A549 (cell line): Measurements from ENCODE around the gene IQCE. TPM values are rescaled to one million over a fixed set of nuclear protein-coding genes. Genes with fewer than 3 reads are reported as not detected.
A peak's percentile ranks its signal among the peaks of the same experiment; 100 is the strongest.

Experiments
- ATAC-seq, 2 experiments: fragments of 200-7000 bp in 1 of 2; fragments of >200 bp in 1 of 2; cut with Nextera tagmentation in 1 of 2; cut with Tn5 transposase in 1 of 2; 3 replicates each; pipeline versions ENCODE4 v1.8.0 to v1.9.1; 2018 to 2020; ENCODE audit warnings: mild to moderate bottlenecking in 1 of 2, moderate library complexity in 1 of 2
- CTCF ChIA-PET: fragments of 300-600 bp; sonication (Branson Sonifier 250); formaldehyde crosslinking; extraction: SDS; loops from one replicate; lab custom pipeline; 2021; ENCODE audit warnings: antibody characterized with exemption, inconsistent platforms; lab: Yijun Ruan, JAX
- POLR2A ChIA-PET: fragments of 350-600 bp; formaldehyde crosslinking; extraction: SDS; loops from one replicate; lab custom pipeline; 2021; ENCODE audit warnings: antibody characterized with exemption, inconsistent platforms; lab: Yijun Ruan, JAX
- DNase-seq, 2 experiments: peaks; one replicate each; pipeline versions ENCODE4 v3.0.0 to v3.0.0-alpha.2; 2011 to 2016; ENCODE audit warnings: low read depth in 1 of 2, low spot score in 1 of 2
- FAIRE-seq: peaks from 2 replicates; lab custom pipeline; 2011; peaks lifted over from hg19 to GRCh38; lab: Jason Lieb, UNC
- H3K27ac ChIP-seq, 2 experiments: fragments of >200 bp; sonication (Bioruptor Twin); formaldehyde crosslinking; 3 replicates each; pipeline ENCODE4 v1.5.1; 2016 to 2017
- H3K4me1 ChIP-seq: fragments of >200 bp; sonication (Bioruptor Twin); formaldehyde crosslinking; 3 replicates; pipeline ENCODE4 v1.6.1; 2016
- H3K4me2 ChIP-seq: fragments of >200 bp; sonication (Bioruptor Twin); formaldehyde crosslinking; 3 replicates; pipeline ENCODE4 v1.6.1; 2016
- H3K4me3 ChIP-seq: fragments of >200 bp; sonication (Bioruptor Twin); formaldehyde crosslinking; 3 replicates; pipeline ENCODE4 v1.5.1; 2016
- H3K9me3 ChIP-seq: fragments of >200 bp; sonication (Bioruptor Twin); formaldehyde crosslinking; 3 replicates; pipeline ENCODE4 v1.6.1; 2016
- BHLHE40 ChIP-seq: IDR thresholded peaks from 2 replicates; pipeline ENCODE4 v1.6.1; 2012; ENCODE audit warnings: low read depth, low read length, inconsistent platforms
- CEBPB ChIP-seq, 2 experiments: fragments of >200 bp in 1 of 2; sonication (Bioruptor Twin) in 1 of 2; formaldehyde crosslinking in 1 of 2; IDR thresholded peaks; 2 replicates each; pipeline ENCODE4 v1.6.1; 2012 to 2016
- CHD2 ChIP-seq: fragments of 150-350 bp; IDR thresholded peaks from 2 replicates; pipeline ENCODE4 v1.6.1; 2014; ENCODE audit warnings: low read length; ENCODE audit not compliant: partially characterized antibody
- EHF ChIP-seq: fragments of 250-450 bp; sonication (Bioruptor Pico); IDR thresholded peaks from 2 replicates; pipeline ENCODE4 v1.5.0; 2020; ENCODE audit warnings: mild to moderate bottlenecking
- EP300 ChIP-seq, 2 experiments: fragments of >200 bp; sonication (Bioruptor Twin); formaldehyde crosslinking; IDR thresholded peaks; 2 replicates in 1 of 2; 3 replicates in 1 of 2; pipeline ENCODE4 v1.6.1; 2016 to 2017
- FOSB ChIP-seq: fragments of 250-450 bp; sonication (Bioruptor Pico); IDR thresholded peaks from 2 replicates; pipeline ENCODE4 v1.5.0; 2020; ENCODE audit warnings: mild to moderate bottlenecking, moderate library complexity
- FOSL2 ChIP-seq, 2 experiments: fragments of 450-650 bp in 1 of 2; fragments of >200 bp in 1 of 2; sonication (Bioruptor Twin) in 1 of 2; formaldehyde crosslinking; IDR thresholded peaks; 2 replicates each; pipeline versions ENCODE4 v1.5.0 to v1.6.1; 2016 to 2020; ENCODE audit warnings: mild to moderate bottlenecking in 1 of 2, moderate library complexity in 1 of 2
- GATA3 ChIP-seq: IDR thresholded peaks from 2 replicates; pipeline ENCODE4 v1.6.1; 2012; ENCODE audit warnings: borderline replicate concordance
- HDAC2 ChIP-seq: fragments of 200-600 bp; sonication (generic); IDR thresholded peaks from 2 replicates; pipeline ENCODE4 v1.6.1; 2016
- HES2 ChIP-seq: fragments of >200 bp; sonication (Bioruptor Twin); formaldehyde crosslinking; IDR thresholded peaks from 2 replicates; pipeline ENCODE4 v1.6.1; 2016
- HOXA7 ChIP-seq: fragments of 250-450 bp; sonication (Bioruptor Pico); IDR thresholded peaks from 2 replicates; pipeline ENCODE4 v1.5.0; 2020; ENCODE audit warnings: mild to moderate bottlenecking, moderate library complexity
- JUN ChIP-seq, 2 experiments: fragments of >200 bp; sonication (Bioruptor Twin); formaldehyde crosslinking; IDR thresholded peaks; 2 replicates in 1 of 2; 3 replicates in 1 of 2; pipeline ENCODE4 v1.6.1; 2016 to 2017
- MAFK ChIP-seq: fragments of 450-650 bp; IDR thresholded peaks from 2 replicates; pipeline ENCODE4 v1.6.1; 2014; ENCODE audit not compliant: partially characterized antibody
- MAX ChIP-seq: IDR thresholded peaks from 2 replicates; pipeline ENCODE4 v1.6.1; 2012
- NFE2L2 ChIP-seq: fragments of 150-350 bp; conservative IDR thresholded peaks from 2 replicates; pipeline ENCODE4 v1.6.1; 2014; ENCODE audit warnings: low read length
- NR3C1 ChIP-seq: fragments of >200 bp; sonication (Bioruptor Twin); formaldehyde crosslinking; IDR thresholded peaks from 3 replicates; pipeline ENCODE4 v1.6.1; 2017
- PBX3 ChIP-seq: IDR thresholded peaks from 2 replicates; pipeline ENCODE4 v1.6.1; 2012
- PHF8 ChIP-seq: fragments of 200-600 bp; sonication (generic); IDR thresholded peaks from 2 replicates; pipeline ENCODE4 v1.6.1; 2016; ENCODE audit warnings: low read depth, mild to moderate bottlenecking, antibody characterized with exemption, moderate library complexity, borderline replicate concordance
- POLR2A ChIP-seq: IDR thresholded peaks from 2 replicates; pipeline ENCODE4 v1.6.1; 2012; ENCODE audit warnings: mild to moderate bottlenecking, low read length
- POLR2AphosphoS2 ChIP-seq: conservative IDR thresholded peaks from 2 replicates; pipeline ENCODE4 v1.6.1; 2012; ENCODE audit warnings: low read length, improper control_type of control experiment, inconsistent platforms
- RAD21 ChIP-seq, 2 experiments: fragments of >200 bp in 1 of 2; sonication (Bioruptor Twin) in 1 of 2; formaldehyde crosslinking in 1 of 2; IDR thresholded peaks in 1 of 2; conservative IDR thresholded peaks in 1 of 2; 2 replicates in 1 of 2; 3 replicates in 1 of 2; pipeline ENCODE4 v1.6.1; 2012 to 2018; ENCODE audit warnings: inconsistent platforms in 1 of 2
- RFX5 ChIP-seq: fragments of 450-650 bp; IDR thresholded peaks from 2 replicates; pipeline ENCODE4 v1.7.1; 2014; ENCODE audit warnings: antibody characterized with exemption, mild to moderate bottlenecking, moderate library complexity
- TFCP2L1 ChIP-seq: fragments of 250-450 bp; sonication (Bioruptor Pico); IDR thresholded peaks from 2 replicates; pipeline ENCODE4 v1.5.0; 2021; ENCODE audit warnings: mild to moderate bottlenecking
- TP53 ChIP-seq: fragments of 250-450 bp; sonication (Bioruptor Pico); IDR thresholded peaks from 2 replicates; pipeline ENCODE4 v1.5.0; 2021; ENCODE audit warnings: mild to moderate bottlenecking, moderate library complexity
- ZC3H11A ChIP-seq: fragments of 450-650 bp; IDR thresholded peaks from 2 replicates; pipeline ENCODE4 v1.6.1; 2014; ENCODE audit warnings: antibody characterized with exemption, mild to moderate bottlenecking
- ZFP36 ChIP-seq: fragments of 450-650 bp; IDR thresholded peaks from 2 replicates; pipeline ENCODE4 v1.6.1; 2014; ENCODE audit warnings: borderline replicate concordance; ENCODE audit not compliant: partially characterized antibody
- ZNF302 ChIP-seq: fragments of 250-450 bp; sonication (Bioruptor Pico); IDR thresholded peaks from 2 replicates; pipeline ENCODE4 v1.9.0; 2021; ENCODE audit warnings: inconsistent platforms, mild to moderate bottlenecking, moderate library complexity
- WGBS: methylation state at CpG from one replicate; pipeline ENCODE4 v1.1.6; 2017; ENCODE audit errors: missing lambda C conversion rate; 5-methylcytosine and 5-hydroxymethylcytosine counted together
- polyA plus RNA-seq, 4 experiments: library from polyadenylated mRNA; depleted of rRNA in 3 of 4; stranded (reverse); fragments of >200 nt; fragmentation: RNase III in 1 of 4; extraction: RNeasy Plus Mini Kit Qiagen cat#74134 plus additional on column Dnase treatment in 1 of 4; gene quantifications; 2 replicates in 3 of 4; 3 replicates in 1 of 4; pipeline ENCODE4 v1.2.3, GENCODE V29; 2011 to 2017
- TF ChIP-seq, protein P1 (sequence below): fragments of >200 bp; sonication (Bioruptor Twin); formaldehyde crosslinking; IDR thresholded peaks from 3 replicates; pipeline ENCODE4 v1.6.1; 2016

The IQCE gene
- polyA plus RNA-seq, 2 of the 4 experiments (the other 2 are of a cell fraction): 10.6 to 13.0 TPM

GRCh38 chr7:2632733-2633537 lies 74.2 kb downstream of the IQCE start:
- H3K4me3 ChIP-seq: peak overlapping the region; percentile 89
- no peak for TF ChIP-seq PBX3
- TF ChIP-seq, protein P1, sequence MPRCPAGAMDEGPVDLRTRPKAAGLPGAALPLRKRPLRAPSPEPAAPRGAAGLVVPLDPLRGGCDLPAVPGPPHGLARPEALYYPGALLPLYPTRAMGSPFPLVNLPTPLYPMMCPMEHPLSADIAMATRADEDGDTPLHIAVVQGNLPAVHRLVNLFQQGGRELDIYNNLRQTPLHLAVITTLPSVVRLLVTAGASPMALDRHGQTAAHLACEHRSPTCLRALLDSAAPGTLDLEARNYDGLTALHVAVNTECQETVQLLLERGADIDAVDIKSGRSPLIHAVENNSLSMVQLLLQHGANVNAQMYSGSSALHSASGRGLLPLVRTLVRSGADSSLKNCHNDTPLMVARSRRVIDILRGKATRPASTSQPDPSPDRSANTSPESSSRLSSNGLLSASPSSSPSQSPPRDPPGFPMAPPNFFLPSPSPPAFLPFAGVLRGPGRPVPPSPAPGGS: no peak
- TF ChIP-seq JUN (IDR thresholded peaks at IDR 0.05): 0 out of 5 replicates have a peak, but pooled peaks of 1 of the 2 experiments have one; percentile 6
- TF ChIP-seq TP53: no peak
- TF ChIP-seq POLR2A: peak; percentile 32; the same call in 1 of the 2 replicates
- no peak for TF ChIP-seq HDAC2
- no peak for TF ChIP-seq CEBPB (IDR thresholded peaks at IDR 0.05)
- no peak for TF ChIP-seq FOSB (CRISPR knock-in tag)
- TF ChIP-seq MAX: 0 out of 2 replicates have a peak, but pooled peaks have one; percentile 1
- no peak for TF ChIP-seq CHD2
- TF ChIP-seq ZNF302 (CRISPR knock-in tag): no peak
- TF ChIP-seq, all 56 proteins: peak for 3
- peaks cover 33% of the 10 kb centered on the region for H3K4me1 ChIP-seq
- ChIA-PET CTCF (interaction anchor here (1.2 to 1.4 kb wide), 2 partner anchors 38 to 164 kb away, joined by 3 read pairs; no protein-coding TSS in a partner anchor), POLR2A (no interaction called here)
- no peaks in the 10 kb centered on the region for H3K9me3 ChIP-seq
- WGBS: 3% methylated on average over 21 of the region's 35 CpGs
- H3K27ac ChIP-seq: peak overlapping the region; percentile 84 to 95
- H3K4me2 ChIP-seq: peak overlapping the region; percentile 98
- ATAC-seq: peak; percentile 35 to 69
- DNase-seq: peak; percentile 57 to 63
- FAIRE-seq: no peak

- CTCF ChIA-PET: interaction anchor here (1.1 to 1.4 kb wide), 4 partner anchors 37 to 165 kb away, joined by 3 to 4 read pairs (median 3); no protein-coding TSS in a partner anchor
- Histone ChIP-seq H3K4me3 (peak overlapping the region; percentile 89), H3K9me3 (no peaks in the 10 kb centered on the region)
- POLR2A ChIA-PET: no interaction called here
- 17% methylated on average over 20 of the region's 22 CpGs for WGBS
- TF ChIP-seq ZC3H11A (no peak), RFX5 (no peak), EP300 (IDR thresholded peaks at IDR 0.05) (no peak), ZFP36 (no peak), FOSL2 (IDR thresholded peaks at IDR 0.05) (no peak; the same call in 1 of the 2 replicates), FOSL2 (CRISPR knock-in tag; IDR thresholded peaks at IDR 0.05) (peak; percentile 72), POLR2AphosphoS2 (no peak), JUN (IDR thresholded peaks at IDR 0.05) (peak in 1 of 2 experiments; percentile 14; a peak in 1 of 5 replicates), PHF8 (no peak), HES2 (no peak), TFCP2L1 (no peak), NFE2L2 (no peak), POLR2A (0 out of 2 replicates have a peak, but pooled peaks have one; percentile 9), RAD21 (conservative IDR thresholded peaks at IDR 0.05 in 1 of 2, IDR thresholded peaks at IDR 0.05 in 1 of 2) (no peak), HOXA7 (no peak), GATA3 (no peak), EHF (CRISPR knock-in tag) (no peak), BHLHE40 (no peak), MAFK (no peak), NR3C1 (no peak)
- TF ChIP-seq, protein P1: no peak
- TF ChIP-seq, all 56 proteins: peak for 3
- ATAC-seq (peak; percentile 67 to 80), FAIRE-seq (no peak), DNase-seq (peak; percentile 57 to 64)
- Histone ChIP-seq H3K4me1 (peaks cover 33% of the 10 kb centered on the region), H3K27ac (peak overlapping the region; percentile 84 to 95), H3K4me2 (peak overlapping the region; percentile 98)
Observed at GRCh38 chr7:2633538-2634266, 74.9 kb downstream of the IQCE start.
